Keratinocyte (primary cell): ENCODE results near the gene MINK1. TPM values are rescaled to one million over a fixed set of nuclear protein-coding genes. Genes with fewer than 3 reads are reported as not detected.
"Not testable (repeated sequence)": the region's sequence is repeated elsewhere in the genome, so short reads cannot be mapped to it uniquely, and the experiment has no call there.

Experiments
- DNase-seq: peaks from one replicate; pipeline ENCODE4 v3.0.0-alpha.2; 2011; ENCODE audit warnings: low read depth, missing footprints, low spot score
- FAIRE-seq: peaks from 2 replicates; lab custom pipeline; 2011; peaks lifted over from hg19 to GRCh38; lab: Jason Lieb, UNC
- H2AFZ ChIP-seq: 2 replicates; pipeline ENCODE4 v1.6.0; 2012; ENCODE audit warnings: low read length, control low read depth, inconsistent platforms; ENCODE audit not compliant: control insufficient read depth
- H3K27ac ChIP-seq: 2 replicates; pipeline ENCODE4 v1.5.1; 2011; ENCODE audit warnings: low read length; ENCODE audit not compliant: control insufficient read depth, insufficient read depth
- H3K27me3 ChIP-seq: 3 replicates; pipeline ENCODE4 v1.6.0; 2011; ENCODE audit warnings: low read length; ENCODE audit not compliant: control insufficient read depth, insufficient read depth; ENCODE audit errors: extremely low read depth
- H3K36me3 ChIP-seq, 2 experiments: 2 replicates in 1 of 2; 3 replicates in 1 of 2; pipeline ENCODE4 v1.5.1; 2011; ENCODE audit warnings: low read length in 2 of 2, mild to moderate bottlenecking in 1 of 2; ENCODE audit not compliant: control insufficient read depth in 2 of 2, insufficient read depth in 2 of 2; ENCODE audit errors: extremely low read depth in 1 of 2
- H3K4me1 ChIP-seq: 3 replicates; pipeline ENCODE4 v1.5.1; 2011; ENCODE audit warnings: low read length; ENCODE audit not compliant: control insufficient read depth, insufficient read depth; ENCODE audit errors: extremely low read depth
- H3K4me2 ChIP-seq: 3 replicates; pipeline ENCODE4 v1.6.0; 2011; ENCODE audit warnings: low read depth, low read length; ENCODE audit not compliant: control insufficient read depth, insufficient read depth; ENCODE audit errors: extremely low read depth
- H3K4me3 ChIP-seq, 3 experiments: fragments of 200-600 bp in 1 of 3; sonication (generic) in 1 of 3; 2 replicates in 2 of 3; 3 replicates in 1 of 3; pipeline ENCODE4 v1.5.1; 2011 to 2016; ENCODE audit warnings: low read length in 3 of 3, mild to moderate bottlenecking in 3 of 3, control low read depth in 2 of 3, inconsistent platforms in 1 of 3, low read depth in 1 of 3, mixed read lengths in 1 of 3, mixed run types in 1 of 3, moderate library complexity in 1 of 3; ENCODE audit not compliant: control insufficient read depth in 2 of 3, insufficient read depth in 2 of 3; ENCODE audit errors: extremely low read depth in 1 of 3
- H3K79me2 ChIP-seq: 2 replicates; pipeline ENCODE4 v1.6.0; 2012; ENCODE audit warnings: low read length; ENCODE audit not compliant: control insufficient read depth, insufficient read depth
- H3K9ac ChIP-seq: 3 replicates; pipeline ENCODE4 v1.6.0; 2011; ENCODE audit warnings: low read length; ENCODE audit not compliant: control insufficient read depth, insufficient read depth; ENCODE audit errors: extremely low read depth
- H3K9me1 ChIP-seq: 3 replicates; pipeline ENCODE4 v1.6.0; 2011; ENCODE audit warnings: low read length; ENCODE audit not compliant: control insufficient read depth, insufficient read depth; ENCODE audit errors: extremely low read depth
- H3K9me3 ChIP-seq: 2 replicates; pipeline ENCODE4 v1.5.1; 2012; ENCODE audit warnings: low read depth, low read length; ENCODE audit not compliant: control insufficient read depth
- H4K20me1 ChIP-seq: 3 replicates; pipeline ENCODE4 v1.6.0; 2011; ENCODE audit warnings: low read length; ENCODE audit not compliant: control insufficient read depth, insufficient read depth; ENCODE audit errors: extremely low read depth
- EZH2 ChIP-seq: IDR thresholded peaks from one replicate; pipeline ENCODE4 v1.6.1; 2012; ENCODE audit warnings: inconsistent platforms, mild to moderate bottlenecking, low read length, moderate library complexity
- dilution Hi-C: fragments of 300-500 bp; cut with MboI; formaldehyde crosslinking; loops from one replicate; pipeline ENCODE4 v1.7.0; 2020; ENCODE audit warnings: low sequenced_read_pairs; ENCODE audit not compliant: extremely low pct_ligation_motif_present
- polyA plus RNA-seq, 5 experiments: library from polyadenylated mRNA; depleted of rRNA in 3 of 5; stranded (reverse) in 3 of 5; stranded (forward) in 1 of 5; unstranded in 1 of 5; fragments of >200 nt; gene quantifications; 1 replicate in 1 of 5; 2 replicates in 3 of 5; 3 replicates in 1 of 5; pipeline versions ENCODE4 v1.2.1 to v1.2.3, GENCODE V29; 2011 to 2012; ENCODE audit warnings: missing spikeins in 2 of 5, low read depth in 1 of 5, low replicate concordance in 1 of 5
- TF ChIP-seq, protein P1 (sequence below), 3 experiments: IDR thresholded peaks in 1 of 3; conservative IDR thresholded peaks in 1 of 3; optimal IDR thresholded peaks in 1 of 3; 2 replicates in 2 of 3; 3 replicates in 1 of 3; pipeline versions ENCODE3 to v1.5.1; 2011; ENCODE audit warnings: low read length in 3 of 3, mild to moderate bottlenecking in 3 of 3, moderate library complexity in 2 of 3, control low read depth in 1 of 3, inconsistent platforms in 1 of 3; ENCODE audit not compliant: insufficient read depth in 2 of 3; ENCODE audit errors: extremely low read depth in 1 of 3

Gene MINK1
- polyA plus RNA-seq, 1 donor (not counting 4 experiments of a cell fraction or from before 2014, with no cell fraction given): 82.8 TPM

- H2AFZ ChIP-seq: no peak overlapping the region
- TF ChIP-seq, protein P1, sequence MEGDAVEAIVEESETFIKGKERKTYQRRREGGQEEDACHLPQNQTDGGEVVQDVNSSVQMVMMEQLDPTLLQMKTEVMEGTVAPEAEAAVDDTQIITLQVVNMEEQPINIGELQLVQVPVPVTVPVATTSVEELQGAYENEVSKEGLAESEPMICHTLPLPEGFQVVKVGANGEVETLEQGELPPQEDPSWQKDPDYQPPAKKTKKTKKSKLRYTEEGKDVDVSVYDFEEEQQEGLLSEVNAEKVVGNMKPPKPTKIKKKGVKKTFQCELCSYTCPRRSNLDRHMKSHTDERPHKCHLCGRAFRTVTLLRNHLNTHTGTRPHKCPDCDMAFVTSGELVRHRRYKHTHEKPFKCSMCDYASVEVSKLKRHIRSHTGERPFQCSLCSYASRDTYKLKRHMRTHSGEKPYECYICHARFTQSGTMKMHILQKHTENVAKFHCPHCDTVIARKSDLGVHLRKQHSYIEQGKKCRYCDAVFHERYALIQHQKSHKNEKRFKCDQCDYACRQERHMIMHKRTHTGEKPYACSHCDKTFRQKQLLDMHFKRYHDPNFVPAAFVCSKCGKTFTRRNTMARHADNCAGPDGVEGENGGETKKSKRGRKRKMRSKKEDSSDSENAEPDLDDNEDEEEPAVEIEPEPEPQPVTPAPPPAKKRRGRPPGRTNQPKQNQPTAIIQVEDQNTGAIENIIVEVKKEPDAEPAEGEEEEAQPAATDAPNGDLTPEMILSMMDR (optimal IDR thresholded peaks at IDR 0.05 in 1 of 3, IDR thresholded peaks at IDR 0.05 in 1 of 3, conservative IDR thresholded peaks at IDR 0.05 in 1 of 3; ENCODE audit: extremely low read depth in 1 of 3, insufficient read depth in 2 of 3, low read length in 3 of 3): no peak
- TF ChIP-seq EZH2: no peak
- H3K27me3 ChIP-seq: no peaks in the 10 kb centered on the region
- DNase-seq: no peak
- H4K20me1 ChIP-seq: no peaks in the 10 kb centered on the region
- dilution Hi-C loops: no loop called here
- no peaks in the 10 kb centered on the region for H3K9me3 ChIP-seq
- H3K36me3 ChIP-seq: peaks cover 1 to 16% of the 10 kb centered on the region in 2 experiments
- no peak for FAIRE-seq
- H3K9me1 ChIP-seq: peaks cover under 1% of the 10 kb centered on the region
- no peak overlapping the region for H3K27ac ChIP-seq
- H3K9ac ChIP-seq: no peak overlapping the region
- peaks cover 79% of the 10 kb centered on the region for H3K4me1 ChIP-seq
- H3K79me2 ChIP-seq: peaks cover 54% of the 10 kb centered on the region
- no peak overlapping the region for H3K4me2 ChIP-seq
- H3K4me3 ChIP-seq: no peak overlapping the region
Measured at GRCh38 chr17:4856271-4856936, 23.3 kb downstream of the MINK1 start.

DNA sequence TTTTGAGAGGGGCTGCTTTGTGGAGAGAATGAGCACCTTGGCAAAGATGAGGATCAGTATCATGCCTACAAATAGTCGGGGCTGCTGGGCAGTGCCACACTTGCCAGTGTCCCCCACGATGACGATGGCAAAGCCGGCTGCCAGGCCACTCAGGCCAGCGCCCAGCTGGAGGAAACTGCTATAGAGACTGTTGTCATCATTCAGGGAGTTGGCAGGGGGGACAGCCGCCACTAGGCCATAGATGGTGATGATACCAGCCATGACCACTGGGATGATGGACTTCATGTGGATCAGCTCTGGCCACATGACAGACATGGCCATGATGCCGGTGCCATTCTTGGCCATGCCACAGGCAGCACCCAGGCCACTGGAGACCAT is 23.8 kb downstream of the MINK1 start:
- H4K20me1 ChIP-seq: no peaks in the 10 kb centered on the region
- no peaks in the 10 kb centered on the region for H3K27me3 ChIP-seq
- H3K4me3 ChIP-seq: no peak overlapping the region
- H3K79me2 ChIP-seq: peaks cover 57% of the 10 kb centered on the region
- TF ChIP-seq, protein P1 (optimal IDR thresholded peaks at IDR 0.05 in 1 of 3, IDR thresholded peaks at IDR 0.05 in 1 of 3, conservative IDR thresholded peaks at IDR 0.05 in 1 of 3; ENCODE audit: extremely low read depth in 1 of 3, insufficient read depth in 2 of 3, low read length in 3 of 3): no peak
- no peak for TF ChIP-seq EZH2
- dilution Hi-C loops: no loop called here
- no peaks in the 10 kb centered on the region for H3K9me3 ChIP-seq
- no peak overlapping the region for H3K9ac ChIP-seq
- no peak for FAIRE-seq
- peaks cover 1 to 21% of the 10 kb centered on the region in 2 experiments for H3K36me3 ChIP-seq
- no peak overlapping the region for H3K4me2 ChIP-seq
- H3K9me1 ChIP-seq: no peaks in the 10 kb centered on the region
- H3K4me1 ChIP-seq: peaks cover 79% of the 10 kb centered on the region
- peak overlapping the region; percentile 35 for H3K27ac ChIP-seq
- no peak for DNase-seq
- no peak overlapping the region for H2AFZ ChIP-seq

GRCh38 chr17:4857347-4857746 is 24.2 kb downstream of the MINK1 start:
- DNase-seq, FAIRE-seq, H3K9me3 ChIP-seq, H3K9me1 ChIP-seq, dilution Hi-C loops, H3K4me3 ChIP-seq, H2AFZ ChIP-seq, H4K20me1 ChIP-seq, H3K27me3 ChIP-seq: not testable (repeated sequence)
- Histone ChIP-seq H3K9ac (peak overlapping the region; percentile 83), H3K4me1 (peaks cover 76% of the 10 kb centered on the region), H3K4me2 (peak overlapping the region; percentile 92), H3K36me3 (peaks cover 3 to 22% of the 10 kb centered on the region in 2 experiments), H3K79me2 (peaks cover 59% of the 10 kb centered on the region), H3K27ac (peak overlapping the region; percentile 90)
